GM23248 (cell line): Measurements from ENCODE around the gene SLTM.

Source experiments
- EZH2 ChIP-seq: fragments of 200-600 bp; sonication (generic); IDR thresholded peaks from 2 replicates; pipeline ENCODE4 v1.6.1; 2018; ENCODE audit warnings: antibody characterized with exemption, mild to moderate bottlenecking; ENCODE audit not compliant: insufficient read depth, poor library complexity, severe bottlenecking
- EZH2phosphoT487 ChIP-seq: fragments of 200-600 bp; sonication (generic); IDR thresholded peaks from 2 replicates; pipeline ENCODE4 v1.6.1; 2018; ENCODE audit warnings: antibody characterized with exemption, moderate library complexity, mild to moderate bottlenecking, low read depth; ENCODE audit not compliant: insufficient read depth

DNA sequence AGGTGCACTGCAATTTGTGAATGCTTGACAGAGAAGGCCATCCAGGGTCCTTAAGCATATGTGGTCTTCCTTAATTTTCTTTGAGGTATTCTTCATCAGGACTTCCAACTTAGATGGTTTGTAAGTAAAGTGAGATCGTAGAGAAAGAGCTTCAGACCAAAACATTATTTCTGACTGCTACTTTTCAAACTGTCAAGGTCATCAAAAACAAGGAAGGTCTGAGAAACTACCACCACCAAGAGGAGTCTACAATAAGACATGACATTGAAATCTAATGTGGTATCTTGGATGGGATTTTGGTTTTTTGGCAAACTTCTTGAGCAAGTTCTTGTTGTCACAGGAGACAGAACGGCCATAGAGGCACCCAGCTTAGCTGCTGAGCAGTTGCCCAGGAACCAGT, 34.0 kb upstream of the SLTM start:
- TF ChIP-seq EZH2: no peak
- no peak for TF ChIP-seq EZH2phosphoT487
